Endothelial cell (in vitro differentiated cells): ENCODE data around the gene SMARCD2. TPM values are rescaled to one million over a fixed set of nuclear protein-coding genes. Genes with fewer than 3 reads are reported as not detected.

Source experiments
- DNase-seq: peaks from one replicate; pipeline ENCODE4 v3.0.0; 2021; ENCODE audit warnings: low spot score
- H3K27ac Mint-ChIP-seq: one replicate; pipeline ENCODE4 v1.8.0; 2021; ENCODE audit warnings: mixed read lengths, inconsistent platforms; ENCODE audit not compliant: unreplicated experiment
- H3K27me3 Mint-ChIP-seq: one replicate; pipeline ENCODE4 v1.8.0; 2021; ENCODE audit warnings: mild to moderate bottlenecking, moderate library complexity, mixed read lengths, inconsistent platforms; ENCODE audit not compliant: unreplicated experiment
- H3K36me3 Mint-ChIP-seq: one replicate; pipeline ENCODE4 v1.8.0; 2021; ENCODE audit warnings: mild to moderate bottlenecking, low read depth, mixed read lengths, inconsistent platforms; ENCODE audit not compliant: unreplicated experiment
- H3K4me1 Mint-ChIP-seq: one replicate; pipeline ENCODE4 v1.8.0; 2021; ENCODE audit warnings: mild to moderate bottlenecking, mixed read lengths, inconsistent platforms; ENCODE audit not compliant: unreplicated experiment
- H3K4me3 Mint-ChIP-seq: one replicate; pipeline ENCODE4 v1.8.0; 2021; ENCODE audit warnings: mild to moderate bottlenecking, mixed read lengths, inconsistent platforms; ENCODE audit not compliant: unreplicated experiment
- H3K9me3 Mint-ChIP-seq: one replicate; pipeline ENCODE4 v1.8.0; 2021; ENCODE audit warnings: mixed read lengths, inconsistent platforms; ENCODE audit not compliant: unreplicated experiment
- CTCF ChIP-seq: fragments of 200-600 bp; sonication (generic); IDR thresholded peaks from one replicate; pipeline ENCODE4 v1.5.0; 2021; ENCODE audit warnings: antibody characterized with exemption; ENCODE audit not compliant: unreplicated experiment
- total RNA-seq: library from RNA; stranded (reverse); fragmentation: NEBNext Ultra II Directional; extraction: Animal tissue kit (Norgen Biotek cat#: 25700); gene quantifications from one replicate; pipeline ENCODE4 v1.2.1, GENCODE V29; 2021; ENCODE audit not compliant: unreplicated experiment

The SMARCD2 gene
- total RNA-seq, 1 donor from 2014 or later, result 57.3 TPM

- Mint-ChIP-seq H3K36me3 (no peaks in the 10 kb centered on the region), H3K9me3 (no peaks in the 10 kb centered on the region), H3K4me1 (peaks cover 22% of the 10 kb centered on the region), H3K27ac (peak overlapping the region; percentile 92), H3K4me3 (peak overlapping the region; percentile 99), H3K27me3 (peaks cover 3% of the 10 kb centered on the region)
- no peak for TF ChIP-seq CTCF
- DNase-seq, result peak; percentile 52
Observed at GRCh38 chr17:63842173-63842539, 329 bp downstream of the SMARCD2 start.

- DNase-seq, result peak; percentile 40
- no peaks in the 10 kb centered on the region for H3K36me3 Mint-ChIP-seq
- no peaks in the 10 kb centered on the region for H3K9me3 Mint-ChIP-seq
- H3K27ac Mint-ChIP-seq, result peak overlapping the region; percentile 92
- peaks cover 5% of the 10 kb centered on the region for H3K27me3 Mint-ChIP-seq
- H3K4me3 Mint-ChIP-seq, result peak overlapping the region; percentile 99
- peaks cover 22% of the 10 kb centered on the region for H3K4me1 Mint-ChIP-seq
- TF ChIP-seq CTCF, result no peak
Observed at GRCh38 chr17:63841350-63842172, 924 bp downstream of the SMARCD2 start.

GRCh38 chr17:63840591-63841349, 1.7 kb downstream of the SMARCD2 start:
- Mint-ChIP-seq H3K27me3 (peaks cover 5% of the 10 kb centered on the region), H3K4me1 (peaks cover 22% of the 10 kb centered on the region), H3K9me3 (no peaks in the 10 kb centered on the region), H3K27ac (no peak overlapping the region), H3K36me3 (peaks cover 2% of the 10 kb centered on the region), H3K4me3 (peak overlapping the region; percentile 99)
- TF ChIP-seq CTCF, result no peak
- no peak for DNase-seq

- Mint-ChIP-seq H3K4me3 (no peak overlapping the region), H3K27ac (no peak overlapping the region), H3K36me3 (peaks cover 14% of the 10 kb centered on the region), H3K27me3 (peaks cover 4% of the 10 kb centered on the region), H3K4me1 (peaks cover 20% of the 10 kb centered on the region), H3K9me3 (no peaks in the 10 kb centered on the region)
- no peak for TF ChIP-seq CTCF
- no peak for DNase-seq
Observed at GRCh38 chr17:63838631-63839171, 3.8 kb downstream of the SMARCD2 start.
